ENCODE measurements around the gene ATP11A. TPM values are rescaled to one million over a fixed set of nuclear protein-coding genes. Genes with fewer than 3 reads are reported as not detected.

The ATP11A gene
- total and polyA plus RNA-seq, 2 donors (not counting 3 experiments of a cell fraction or from before 2014, with no cell fraction given) = 16.5 to 88.1 TPM

GRCh38 chr13:112760435-112760834 lies 70.6 kb downstream of the ATP11A start:
- dilution Hi-C loops (cut with MboI; ENCODE audit: extremely low pct_ligation_motif_present, low sequenced_read_pairs) (no loop called here), intact Hi-C loops (cut with micrococcal nuclease) (no loop called here)
- H3K9ac ChIP-seq (replicated peaks; ENCODE audit: extremely low read depth, insufficient read depth, low read length) = no peak overlapping the region
- DNase-seq (ENCODE audit: low read depth, low spot score) (peak; percentile 64), FAIRE-seq (peak; percentile 82)
- TF ChIP-seq POLR2A (IDR thresholded peaks at IDR 0.05; ENCODE audit: low read depth, low read length) = no peak
- TF ChIP-seq, protein P1, sequence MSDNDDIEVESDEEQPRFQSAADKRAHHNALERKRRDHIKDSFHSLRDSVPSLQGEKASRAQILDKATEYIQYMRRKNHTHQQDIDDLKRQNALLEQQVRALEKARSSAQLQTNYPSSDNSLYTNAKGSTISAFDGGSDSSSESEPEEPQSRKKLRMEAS (IDR thresholded peaks at IDR 0.05; ENCODE audit: insufficient read depth, insufficient read length) = no peak
- TF ChIP-seq GATA2 (IDR thresholded peaks at IDR 0.05; ENCODE audit: insufficient read depth, insufficient read length, low read depth, low read length) = peak; percentile 26
- CTCF ChIA-PET = interaction anchor here (1.0 kb wide), 1 partner anchor 12 kb away, joined by 3 read pairs; no protein-coding TSS in a partner anchor
- no peaks in the 10 kb centered on the region for H3K9me3 ChIP-seq (replicated peaks; ENCODE audit: control insufficient read depth, insufficient read depth, low read length)
- no peak overlapping the region for H2AFZ ChIP-seq (ENCODE audit: low read depth, low read length)
- peak overlapping the region in 1 of 3 experiments; percentile 5 for H3K4me3 ChIP-seq (replicated peaks in 1 of 3; ENCODE audit: insufficient read depth in 1 of 3, low read depth in 1 of 3, low read length in 3 of 3)
- no TSS peak for BruUV-seq (replicated peaks)
- H3K27me3 ChIP-seq (ENCODE audit: control insufficient read depth in 2 of 2, insufficient read depth in 2 of 2, low read length in 2 of 2) = no peaks in the 10 kb centered on the region
- H3K36me3 ChIP-seq (ENCODE audit: control insufficient read depth in 2 of 2, extremely low read depth in 1 of 2, insufficient read depth in 2 of 2, low read length in 2 of 2) = no peaks in the 10 kb centered on the region
- peak overlapping the region; percentile 52 for H3K4me2 ChIP-seq (ENCODE audit: insufficient read depth, low read length)
- H3K9me1 ChIP-seq (replicated peaks; ENCODE audit: control insufficient read depth, extremely low read depth, insufficient read depth, low read length) = no peaks in the 10 kb centered on the region
- no peaks in the 10 kb centered on the region for H4K20me1 ChIP-seq (replicated peaks; ENCODE audit: control insufficient read depth, extremely low read depth, insufficient read depth, low read length)
- peaks cover 15% of the 10 kb centered on the region for H3K4me1 ChIP-seq (ENCODE audit: control insufficient read depth, extremely low read depth, insufficient read depth, low read length)
- H3K27ac ChIP-seq (ENCODE audit: insufficient read depth, low read depth, low read length) = no peak overlapping the region
- H3K79me2 ChIP-seq (ENCODE audit: control insufficient read depth, insufficient read depth, low read length) = no peaks in the 10 kb centered on the region
- POLR2A ChIA-PET = no interaction called here

GRCh38 chr13:112760931-112761330 lies 71.1 kb downstream of the ATP11A start:
- Histone ChIP-seq H3K79me2 (ENCODE audit: control insufficient read depth, insufficient read depth, low read length) (no peaks in the 10 kb centered on the region), H3K4me1 (ENCODE audit: control insufficient read depth, extremely low read depth, insufficient read depth, low read length) (peaks cover 15% of the 10 kb centered on the region), H3K9me3 (replicated peaks; ENCODE audit: control insufficient read depth, insufficient read depth, low read length) (no peaks in the 10 kb centered on the region), H4K20me1 (replicated peaks; ENCODE audit: control insufficient read depth, extremely low read depth, insufficient read depth, low read length) (no peaks in the 10 kb centered on the region), H3K27me3 (ENCODE audit: control insufficient read depth in 2 of 2, insufficient read depth in 2 of 2, low read length in 2 of 2) (no peaks in the 10 kb centered on the region), H3K27ac (ENCODE audit: insufficient read depth, low read depth, low read length) (no peak overlapping the region), H3K9me1 (replicated peaks; ENCODE audit: control insufficient read depth, extremely low read depth, insufficient read depth, low read length) (no peaks in the 10 kb centered on the region), H3K36me3 (ENCODE audit: control insufficient read depth in 2 of 2, extremely low read depth in 1 of 2, insufficient read depth in 2 of 2, low read length in 2 of 2) (no peaks in the 10 kb centered on the region), H3K9ac (replicated peaks; ENCODE audit: extremely low read depth, insufficient read depth, low read length) (no peak overlapping the region), H2AFZ (ENCODE audit: low read depth, low read length) (no peak overlapping the region), H3K4me3 (replicated peaks in 1 of 3; ENCODE audit: insufficient read depth in 1 of 3, low read depth in 1 of 3, low read length in 3 of 3) (peak overlapping the region in 2 of 3 experiments; percentile 5 to 25), H3K4me2 (ENCODE audit: insufficient read depth, low read length) (peak overlapping the region; percentile 52)
- dilution Hi-C loops (cut with MboI; ENCODE audit: extremely low pct_ligation_motif_present, low sequenced_read_pairs) (no loop called here), intact Hi-C loops (cut with micrococcal nuclease) (no loop called here)
- FAIRE-seq = no peak
- no TSS peak for BruUV-seq (replicated peaks)
- no peak for TF ChIP-seq POLR2A (IDR thresholded peaks at IDR 0.05; ENCODE audit: low read depth, low read length)
- no peak for TF ChIP-seq EZH2 (IDR thresholded peaks at IDR 0.05; ENCODE audit: borderline replicate concordance, low read depth, low read length, severe bottlenecking)
- TF ChIP-seq, protein P2, sequence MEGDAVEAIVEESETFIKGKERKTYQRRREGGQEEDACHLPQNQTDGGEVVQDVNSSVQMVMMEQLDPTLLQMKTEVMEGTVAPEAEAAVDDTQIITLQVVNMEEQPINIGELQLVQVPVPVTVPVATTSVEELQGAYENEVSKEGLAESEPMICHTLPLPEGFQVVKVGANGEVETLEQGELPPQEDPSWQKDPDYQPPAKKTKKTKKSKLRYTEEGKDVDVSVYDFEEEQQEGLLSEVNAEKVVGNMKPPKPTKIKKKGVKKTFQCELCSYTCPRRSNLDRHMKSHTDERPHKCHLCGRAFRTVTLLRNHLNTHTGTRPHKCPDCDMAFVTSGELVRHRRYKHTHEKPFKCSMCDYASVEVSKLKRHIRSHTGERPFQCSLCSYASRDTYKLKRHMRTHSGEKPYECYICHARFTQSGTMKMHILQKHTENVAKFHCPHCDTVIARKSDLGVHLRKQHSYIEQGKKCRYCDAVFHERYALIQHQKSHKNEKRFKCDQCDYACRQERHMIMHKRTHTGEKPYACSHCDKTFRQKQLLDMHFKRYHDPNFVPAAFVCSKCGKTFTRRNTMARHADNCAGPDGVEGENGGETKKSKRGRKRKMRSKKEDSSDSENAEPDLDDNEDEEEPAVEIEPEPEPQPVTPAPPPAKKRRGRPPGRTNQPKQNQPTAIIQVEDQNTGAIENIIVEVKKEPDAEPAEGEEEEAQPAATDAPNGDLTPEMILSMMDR (IDR thresholded peaks at IDR 0.05; ENCODE audit: extremely low read depth in 1 of 2, insufficient read depth in 1 of 2, low read depth in 1 of 2, low read length in 2 of 2) = no peak
- TF ChIP-seq POLR2AphosphoS5 (IDR thresholded peaks at IDR 0.05; ENCODE audit: insufficient read depth, low read depth, low read length) = no peak
- no peak for TF ChIP-seq FOS (IDR thresholded peaks at IDR 0.05; ENCODE audit: borderline replicate concordance, insufficient read depth, low read length)
- TF ChIP-seq GATA2 (IDR thresholded peaks at IDR 0.05; ENCODE audit: insufficient read depth, insufficient read length, low read depth, low read length) = no peak
- TF ChIP-seq MYC (IDR thresholded peaks at IDR 0.05; ENCODE audit: low read depth, low read length) = no peak
- no peak for TF ChIP-seq JUN (IDR thresholded peaks at IDR 0.05; ENCODE audit: borderline replicate concordance, insufficient read depth, insufficient read length, low read depth)
- TF ChIP-seq, protein P1 (IDR thresholded peaks at IDR 0.05; ENCODE audit: insufficient read depth, insufficient read length) = no peak
- no peak for DNase-seq (ENCODE audit: low read depth, low spot score)
- ChIA-PET CTCF (interaction anchor here (1.0 kb wide), 1 partner anchor 11 kb away, joined by 3 read pairs; no protein-coding TSS in a partner anchor), POLR2A (no interaction called here)

Measured in endothelial cell of umbilical vein (primary cell).